ENCODE data around the gene STAMBPL1. TPM values are rescaled to one million over a fixed set of nuclear protein-coding genes. Genes with fewer than 3 reads are reported as not detected.
"Not testable (repeated sequence)": the region's sequence is repeated elsewhere in the genome, so short reads cannot be mapped to it uniquely, and the experiment has no call there.

Gene STAMBPL1
- total RNA-seq, 1 experiment from 2014 or later = 33.5 TPM

GRCh38 chr10:88919041-88919440 is 39.0 kb downstream of the STAMBPL1 start:
- DNase-seq (ENCODE audit: low read depth) = no peak

GRCh38 chr10:88920198-88920597 is 40.2 kb downstream of the STAMBPL1 start:
- DNase-seq (ENCODE audit: low read depth) = no peak

GRCh38 chr10:88920986-88921593 is 41.0 kb downstream of the STAMBPL1 start:
- no peak for DNase-seq (ENCODE audit: low read depth)

GRCh38 chr10:88922041-88922440 is 42.0 kb downstream of the STAMBPL1 start:
- no peak for DNase-seq (ENCODE audit: low read depth)

GRCh38 chr10:88923520-88923919 is 43.5 kb downstream of the STAMBPL1 start:
- peak; percentile 35 for DNase-seq (ENCODE audit: low read depth)

- DNase-seq (ENCODE audit: low read depth) = no peak
Observed at GRCh38 chr10:88926566-88927415, 46.7 kb downstream of the STAMBPL1 start.

- DNase-seq (ENCODE audit: low read depth) = no peak
Observed at GRCh38 chr10:88927416-88927690, 47.3 kb downstream of the STAMBPL1 start.

GRCh38 chr10:88928254-88928653 is 48.2 kb downstream of the STAMBPL1 start:
- no peak for DNase-seq (ENCODE audit: low read depth)

- no peak for DNase-seq (ENCODE audit: low read depth)
Observed at GRCh38 chr10:88931548-88931947, 51.5 kb downstream of the STAMBPL1 start.

GRCh38 chr10:88932029-88932428 is 52.0 kb downstream of the STAMBPL1 start:
- DNase-seq (ENCODE audit: low read depth) = not testable (repeated sequence)

- peak; percentile 69 for DNase-seq (ENCODE audit: low read depth)
Observed at GRCh38 chr10:88932539-88933256, 52.7 kb downstream of the STAMBPL1 start.

GRCh38 chr10:88933564-88933963 is 53.5 kb downstream of the STAMBPL1 start:
- DNase-seq (ENCODE audit: low read depth) = no peak

GRCh38 chr10:88934900-88935672 is 55.0 kb downstream of the STAMBPL1 start:
- peak; percentile 72 for DNase-seq (ENCODE audit: low read depth)

- DNase-seq (ENCODE audit: low read depth) = no peak
Observed at GRCh38 chr10:88936656-88937055, 56.6 kb downstream of the STAMBPL1 start.

- DNase-seq (ENCODE audit: low read depth) = no peak
Observed at GRCh38 chr10:88938039-88938438, 58.0 kb downstream of the STAMBPL1 start.

GRCh38 chr10:88938938-88939337 is 58.9 kb downstream of the STAMBPL1 start:
- DNase-seq (ENCODE audit: low read depth) = no peak

GRCh38 chr10:88941026-88941425 is 61.0 kb downstream of the STAMBPL1 start:
- DNase-seq (ENCODE audit: low read depth) = no peak

- DNase-seq (ENCODE audit: low read depth) = no peak
Observed at GRCh38 chr10:88943778-88944177, 63.7 kb downstream of the STAMBPL1 start.

GRCh38 chr10:88944813-88945212 is 64.8 kb downstream of the STAMBPL1 start:
- DNase-seq (ENCODE audit: low read depth) = no peak

GRCh38 chr10:88946200-88946599 is 66.2 kb downstream of the STAMBPL1 start:
- no peak for DNase-seq (ENCODE audit: low read depth)

- peak; percentile 6 for DNase-seq (ENCODE audit: low read depth)
Observed at GRCh38 chr10:88946965-88947590, 67.0 kb downstream of the STAMBPL1 start.
